Neural cell (in vitro differentiated cells): ENCODE measurements around the gene DOCK4. TPM values are rescaled to one million over a fixed set of nuclear protein-coding genes. Genes with fewer than 3 reads are reported as not detected.

Source experiments
- H2AFZ ChIP-seq: fragments of 200-600, 300-800 bp; sonication (generic), shearing (Covaris generic); 2 replicates; pipeline ENCODE4 v1.6.0; 2014; ENCODE audit warnings: low read depth, mild to moderate bottlenecking, antibody characterized with exemption, low read length, moderate library complexity
- H3F3A ChIP-seq: fragments of 200-600 bp; shearing (Covaris generic); 2 replicates; pipeline ENCODE4 v1.6.1; 2016; ENCODE audit warnings: mild to moderate bottlenecking, moderate library complexity, mixed read lengths, antibody characterized with exemption, low read length; ENCODE audit not compliant: insufficient read depth, poor library complexity, severe bottlenecking
- H3K27ac ChIP-seq: fragments of 200-600, 300-800 bp; sonication (generic), shearing (Covaris generic); 2 replicates; pipeline ENCODE4 v1.5.1; 2014; ENCODE audit warnings: mild to moderate bottlenecking, low read length, moderate library complexity
- H3K27me3 ChIP-seq: fragments of 300-800, 200-600 bp; sonication (generic), shearing (Covaris generic); 2 replicates; pipeline ENCODE4 v1.6.0; 2014; ENCODE audit warnings: mild to moderate bottlenecking, low read depth, low read length, moderate library complexity; ENCODE audit not compliant: insufficient read depth
- H3K36me3 ChIP-seq: fragments of 300-800, 200-600 bp; sonication (generic), shearing (Covaris generic); 2 replicates; pipeline ENCODE4 v1.5.1; 2014; ENCODE audit warnings: mild to moderate bottlenecking, antibody characterized with exemption, low read length, moderate library complexity; ENCODE audit not compliant: insufficient read depth
- H3K4me2 ChIP-seq: fragments of 300-800, 200-600 bp; sonication (generic), shearing (Covaris generic); 2 replicates; pipeline ENCODE4 v1.6.0; 2014; ENCODE audit warnings: mild to moderate bottlenecking, low read length
- H3K4me3 ChIP-seq: fragments of 300-800, 200-600 bp; sonication (generic), shearing (Covaris generic); 2 replicates; pipeline ENCODE4 v1.5.1; 2014; ENCODE audit warnings: mild to moderate bottlenecking, low read length, moderate library complexity
- H3K79me2 ChIP-seq: fragments of 200-600 bp; shearing (Covaris generic); replicated peaks from 2 replicates; pipeline ENCODE4 v1.6.0; 2014; ENCODE audit warnings: mild to moderate bottlenecking, low read length, moderate library complexity; ENCODE audit not compliant: insufficient read depth
- H3K9ac ChIP-seq: fragments of 300-800, 200-600 bp; sonication (generic), shearing (Covaris generic); 2 replicates; pipeline ENCODE4 v1.6.1; 2016; ENCODE audit warnings: mild to moderate bottlenecking, low read length, mixed read lengths
- H3K9me2 ChIP-seq: fragments of 200-600 bp; shearing (Covaris generic); 2 replicates; pipeline ENCODE4 v1.6.1; 2016; ENCODE audit warnings: mild to moderate bottlenecking, low read length, mixed read lengths; ENCODE audit not compliant: insufficient read depth
- H3K9me3 ChIP-seq: fragments of 200-600, 300-800 bp; sonication (generic), shearing (Covaris generic); 2 replicates; pipeline ENCODE4 v1.6.1; 2016; ENCODE audit warnings: mild to moderate bottlenecking, mixed run types, low read length, moderate library complexity, mixed read lengths
- H4K20me1 ChIP-seq: fragments of 200-600 bp; shearing (Covaris generic); 2 replicates; pipeline ENCODE4 v1.6.1; 2016; ENCODE audit warnings: mild to moderate bottlenecking, mixed run types; ENCODE audit not compliant: insufficient read depth
- EP300 ChIP-seq: fragments of 450-650 bp; conservative IDR thresholded peaks from 2 replicates; pipeline ENCODE4 v1.6.1; 2014; ENCODE audit warnings: antibody characterized with exemption, mild to moderate bottlenecking, moderate library complexity; ENCODE audit not compliant: poor library complexity, severe bottlenecking
- EZH2 ChIP-seq: fragments of 200-600, 300-800 bp; shearing (Covaris generic), sonication (generic); IDR thresholded peaks from 2 replicates; pipeline ENCODE4 v1.6.1; 2014; ENCODE audit warnings: antibody characterized with exemption, low read length, borderline replicate concordance, mild to moderate bottlenecking; ENCODE audit not compliant: insufficient read depth, poor library complexity, severe bottlenecking
- MXI1 ChIP-seq: fragments of 450-650 bp; conservative IDR thresholded peaks from 2 replicates; pipeline ENCODE4 v1.6.1; 2014; ENCODE audit warnings: antibody characterized with exemption, mild to moderate bottlenecking; ENCODE audit not compliant: poor library complexity, severe bottlenecking
- POLR2AphosphoS5 ChIP-seq: IDR thresholded peaks from 2 replicates; pipeline ENCODE4 v1.6.1; 2012
- RAD21 ChIP-seq: fragments of 450-650 bp; conservative IDR thresholded peaks from 2 replicates; pipeline ENCODE4 v1.6.1; 2014; ENCODE audit warnings: antibody characterized with exemption, mild to moderate bottlenecking, moderate library complexity
- SMC3 ChIP-seq: fragments of 450-650 bp; conservative IDR thresholded peaks from 2 replicates; pipeline ENCODE4 v1.6.1; 2014; ENCODE audit warnings: antibody characterized with exemption, mild to moderate bottlenecking, moderate library complexity; ENCODE audit not compliant: poor library complexity
- TAF1 ChIP-seq: IDR thresholded peaks from 2 replicates; pipeline ENCODE4 v1.6.1; 2012; ENCODE audit warnings: low read depth
- polyA plus RNA-seq: library from polyadenylated mRNA; depleted of rRNA; stranded (reverse); fragments of >200 nt; gene quantifications from 2 replicates; pipeline ENCODE4 v1.2.3, GENCODE V29; 2014
- TF ChIP-seq, protein P1 (sequence below): IDR thresholded peaks from 2 replicates; pipeline ENCODE4 v1.6.1; 2012; ENCODE audit warnings: borderline replicate concordance
- TF ChIP-seq, protein P2 (sequence below): fragments of 450-650 bp; IDR thresholded peaks from 2 replicates; pipeline ENCODE4 v1.5.1; 2014; ENCODE audit warnings: antibody characterized with exemption, mild to moderate bottlenecking, moderate library complexity; ENCODE audit not compliant: poor library complexity, severe bottlenecking

Gene DOCK4
- polyA plus RNA-seq, 1 donor from 2014 or later: 28.1 TPM

DNA sequence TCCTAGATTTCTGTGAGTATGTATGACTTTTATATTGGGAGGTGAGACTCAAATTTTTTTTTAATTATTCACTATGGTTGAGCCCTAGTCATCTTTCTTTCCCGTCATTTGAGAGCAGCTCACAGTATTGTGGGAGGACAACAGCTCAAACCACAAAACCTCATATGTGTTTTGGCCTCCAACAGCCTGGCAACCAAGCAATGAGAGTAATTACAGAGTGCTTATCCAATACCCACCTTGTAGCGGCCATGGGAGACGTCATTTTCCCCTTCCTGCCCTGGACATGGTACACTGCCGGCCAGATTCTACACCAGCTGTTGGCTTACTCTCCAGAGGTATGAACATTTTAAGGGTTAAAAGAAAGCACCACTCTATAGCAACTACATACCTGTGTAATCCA lies 49.1 kb downstream of the DOCK4 start:
- no peak overlapping the region for H3K9ac ChIP-seq

DNA sequence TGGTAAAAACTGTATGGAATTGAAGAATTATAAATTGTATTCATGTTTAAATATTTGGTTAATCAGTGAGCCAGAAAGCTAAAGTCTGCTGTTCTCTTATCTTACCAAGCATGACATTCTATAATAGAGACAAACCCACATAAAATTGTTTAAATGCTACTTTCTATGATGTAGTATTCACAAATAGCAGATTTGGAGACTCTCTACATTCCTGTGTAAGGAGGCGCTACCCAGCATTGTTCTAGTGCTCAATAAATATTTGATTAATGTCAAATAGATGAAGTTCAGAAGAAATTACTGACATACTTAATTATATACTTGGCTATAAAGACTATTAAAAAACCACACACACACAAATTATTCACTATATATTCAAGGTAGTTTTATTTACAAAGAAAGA lies 49.8 kb downstream of the DOCK4 start:
- Histone ChIP-seq H3K79me2 (no peaks in the 10 kb centered on the region), H3K9ac (no peak overlapping the region), H2AFZ (no peak overlapping the region), H3K9me3 (no peaks in the 10 kb centered on the region), H3K27me3 (no peaks in the 10 kb centered on the region), H3K9me2 (no peaks in the 10 kb centered on the region), H3K4me3 (no peak overlapping the region), H3K4me2 (no peak overlapping the region), H3F3A (no peaks in the 10 kb centered on the region), H3K27ac (no peak overlapping the region), H3K36me3 (no peaks in the 10 kb centered on the region), H4K20me1 (no peaks in the 10 kb centered on the region)
- TF ChIP-seq, protein P1, sequence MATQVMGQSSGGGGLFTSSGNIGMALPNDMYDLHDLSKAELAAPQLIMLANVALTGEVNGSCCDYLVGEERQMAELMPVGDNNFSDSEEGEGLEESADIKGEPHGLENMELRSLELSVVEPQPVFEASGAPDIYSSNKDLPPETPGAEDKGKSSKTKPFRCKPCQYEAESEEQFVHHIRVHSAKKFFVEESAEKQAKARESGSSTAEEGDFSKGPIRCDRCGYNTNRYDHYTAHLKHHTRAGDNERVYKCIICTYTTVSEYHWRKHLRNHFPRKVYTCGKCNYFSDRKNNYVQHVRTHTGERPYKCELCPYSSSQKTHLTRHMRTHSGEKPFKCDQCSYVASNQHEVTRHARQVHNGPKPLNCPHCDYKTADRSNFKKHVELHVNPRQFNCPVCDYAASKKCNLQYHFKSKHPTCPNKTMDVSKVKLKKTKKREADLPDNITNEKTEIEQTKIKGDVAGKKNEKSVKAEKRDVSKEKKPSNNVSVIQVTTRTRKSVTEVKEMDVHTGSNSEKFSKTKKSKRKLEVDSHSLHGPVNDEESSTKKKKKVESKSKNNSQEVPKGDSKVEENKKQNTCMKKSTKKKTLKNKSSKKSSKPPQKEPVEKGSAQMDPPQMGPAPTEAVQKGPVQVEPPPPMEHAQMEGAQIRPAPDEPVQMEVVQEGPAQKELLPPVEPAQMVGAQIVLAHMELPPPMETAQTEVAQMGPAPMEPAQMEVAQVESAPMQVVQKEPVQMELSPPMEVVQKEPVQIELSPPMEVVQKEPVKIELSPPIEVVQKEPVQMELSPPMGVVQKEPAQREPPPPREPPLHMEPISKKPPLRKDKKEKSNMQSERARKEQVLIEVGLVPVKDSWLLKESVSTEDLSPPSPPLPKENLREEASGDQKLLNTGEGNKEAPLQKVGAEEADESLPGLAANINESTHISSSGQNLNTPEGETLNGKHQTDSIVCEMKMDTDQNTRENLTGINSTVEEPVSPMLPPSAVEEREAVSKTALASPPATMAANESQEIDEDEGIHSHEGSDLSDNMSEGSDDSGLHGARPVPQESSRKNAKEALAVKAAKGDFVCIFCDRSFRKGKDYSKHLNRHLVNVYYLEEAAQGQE: no peak
- TF ChIP-seq SMC3 (no peak), TAF1 (no peak), MXI1 (no peak), EP300 (no peak)

More for the DNA sequence above, 49.1 kb downstream of the DOCK4 start:
- Histone ChIP-seq H3F3A (no peaks in the 10 kb centered on the region), H2AFZ (no peak overlapping the region), H4K20me1 (no peaks in the 10 kb centered on the region), H3K27ac (no peak overlapping the region), H3K79me2 (no peaks in the 10 kb centered on the region), H3K4me2 (no peak overlapping the region), H3K36me3 (no peaks in the 10 kb centered on the region), H3K4me3 (no peak overlapping the region), H3K9me2 (no peaks in the 10 kb centered on the region), H3K27me3 (no peaks in the 10 kb centered on the region), H3K9me3 (no peaks in the 10 kb centered on the region)
- TF ChIP-seq SMC3: no peak
- TF ChIP-seq, protein P2, sequence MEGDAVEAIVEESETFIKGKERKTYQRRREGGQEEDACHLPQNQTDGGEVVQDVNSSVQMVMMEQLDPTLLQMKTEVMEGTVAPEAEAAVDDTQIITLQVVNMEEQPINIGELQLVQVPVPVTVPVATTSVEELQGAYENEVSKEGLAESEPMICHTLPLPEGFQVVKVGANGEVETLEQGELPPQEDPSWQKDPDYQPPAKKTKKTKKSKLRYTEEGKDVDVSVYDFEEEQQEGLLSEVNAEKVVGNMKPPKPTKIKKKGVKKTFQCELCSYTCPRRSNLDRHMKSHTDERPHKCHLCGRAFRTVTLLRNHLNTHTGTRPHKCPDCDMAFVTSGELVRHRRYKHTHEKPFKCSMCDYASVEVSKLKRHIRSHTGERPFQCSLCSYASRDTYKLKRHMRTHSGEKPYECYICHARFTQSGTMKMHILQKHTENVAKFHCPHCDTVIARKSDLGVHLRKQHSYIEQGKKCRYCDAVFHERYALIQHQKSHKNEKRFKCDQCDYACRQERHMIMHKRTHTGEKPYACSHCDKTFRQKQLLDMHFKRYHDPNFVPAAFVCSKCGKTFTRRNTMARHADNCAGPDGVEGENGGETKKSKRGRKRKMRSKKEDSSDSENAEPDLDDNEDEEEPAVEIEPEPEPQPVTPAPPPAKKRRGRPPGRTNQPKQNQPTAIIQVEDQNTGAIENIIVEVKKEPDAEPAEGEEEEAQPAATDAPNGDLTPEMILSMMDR: no peak
- TF ChIP-seq TAF1: no peak
- TF ChIP-seq, protein P1: no peak
- no peak for TF ChIP-seq EZH2
- no peak for TF ChIP-seq RAD21
- no peak for TF ChIP-seq EP300
- no peak for TF ChIP-seq POLR2AphosphoS5
- no peak for TF ChIP-seq MXI1
